Neural progenitor cell (in vitro differentiated cells): ENCODE data around the gene PCSK5.

Experiments used
- EZH2 ChIP-seq: fragments of 200-600 bp; sonication (generic); IDR thresholded peaks from 2 replicates; pipeline ENCODE4 v1.6.1; 2017; ENCODE audit warnings: antibody characterized with exemption, mild to moderate bottlenecking, moderate library complexity
- EZH2phosphoT487 ChIP-seq: fragments of 200-600 bp; sonication (generic); IDR thresholded peaks from 2 replicates; pipeline ENCODE4 v1.6.1; 2017; ENCODE audit warnings: antibody characterized with exemption
- TF ChIP-seq, protein P1 (sequence below): fragments of 200-600 bp; sonication (generic); IDR thresholded peaks from 2 replicates; pipeline ENCODE4 v1.5.1; 2017; ENCODE audit warnings: antibody characterized with exemption, mild to moderate bottlenecking

DNA sequence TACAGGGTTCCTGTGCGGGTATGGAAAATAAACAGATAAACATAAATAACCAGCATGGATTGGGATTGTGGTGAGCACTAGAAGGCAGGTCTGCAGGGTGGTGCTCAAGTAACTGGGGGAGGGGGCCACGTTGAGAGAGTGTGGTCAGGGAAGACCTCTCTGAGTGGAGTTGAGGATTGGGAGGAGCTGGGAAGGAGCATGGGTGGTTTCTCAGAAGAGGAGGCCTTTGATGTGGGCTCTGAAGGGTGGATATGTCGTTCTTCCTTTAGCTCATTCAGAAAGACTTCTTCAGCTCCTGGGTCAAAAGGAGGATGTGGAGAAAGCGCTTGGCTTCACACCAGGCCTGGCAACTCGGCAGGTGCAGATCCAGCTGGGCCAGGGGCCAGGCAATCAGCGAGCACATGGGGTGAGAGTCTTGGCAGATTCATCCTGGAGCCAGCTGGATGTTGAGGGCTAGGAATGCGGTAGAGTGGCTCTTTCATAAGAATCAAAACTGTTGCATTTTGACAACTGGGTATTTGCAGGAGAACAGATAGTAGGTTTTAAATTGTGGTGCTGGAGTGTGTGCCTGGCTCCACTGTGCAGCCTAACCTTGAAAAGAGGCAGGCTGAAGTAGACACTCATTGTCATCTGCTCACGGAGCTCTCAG lies 71.7 kb downstream of the PCSK5 start:
- TF ChIP-seq, protein P1, sequence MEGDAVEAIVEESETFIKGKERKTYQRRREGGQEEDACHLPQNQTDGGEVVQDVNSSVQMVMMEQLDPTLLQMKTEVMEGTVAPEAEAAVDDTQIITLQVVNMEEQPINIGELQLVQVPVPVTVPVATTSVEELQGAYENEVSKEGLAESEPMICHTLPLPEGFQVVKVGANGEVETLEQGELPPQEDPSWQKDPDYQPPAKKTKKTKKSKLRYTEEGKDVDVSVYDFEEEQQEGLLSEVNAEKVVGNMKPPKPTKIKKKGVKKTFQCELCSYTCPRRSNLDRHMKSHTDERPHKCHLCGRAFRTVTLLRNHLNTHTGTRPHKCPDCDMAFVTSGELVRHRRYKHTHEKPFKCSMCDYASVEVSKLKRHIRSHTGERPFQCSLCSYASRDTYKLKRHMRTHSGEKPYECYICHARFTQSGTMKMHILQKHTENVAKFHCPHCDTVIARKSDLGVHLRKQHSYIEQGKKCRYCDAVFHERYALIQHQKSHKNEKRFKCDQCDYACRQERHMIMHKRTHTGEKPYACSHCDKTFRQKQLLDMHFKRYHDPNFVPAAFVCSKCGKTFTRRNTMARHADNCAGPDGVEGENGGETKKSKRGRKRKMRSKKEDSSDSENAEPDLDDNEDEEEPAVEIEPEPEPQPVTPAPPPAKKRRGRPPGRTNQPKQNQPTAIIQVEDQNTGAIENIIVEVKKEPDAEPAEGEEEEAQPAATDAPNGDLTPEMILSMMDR: no peak
- no peak for TF ChIP-seq EZH2
- TF ChIP-seq EZH2phosphoT487: no peak
